GM12872 (cell line): ENCODE results near the gene ATP10A.

Source experiments
- TF ChIP-seq, protein P1 (sequence below): IDR thresholded peaks from 3 replicates; pipeline ENCODE4 v1.5.1; 2011; ENCODE audit warnings: low read depth, mild to moderate bottlenecking, low read length, moderate library complexity; ENCODE audit not compliant: insufficient read depth

ATP10A gene

DNA sequence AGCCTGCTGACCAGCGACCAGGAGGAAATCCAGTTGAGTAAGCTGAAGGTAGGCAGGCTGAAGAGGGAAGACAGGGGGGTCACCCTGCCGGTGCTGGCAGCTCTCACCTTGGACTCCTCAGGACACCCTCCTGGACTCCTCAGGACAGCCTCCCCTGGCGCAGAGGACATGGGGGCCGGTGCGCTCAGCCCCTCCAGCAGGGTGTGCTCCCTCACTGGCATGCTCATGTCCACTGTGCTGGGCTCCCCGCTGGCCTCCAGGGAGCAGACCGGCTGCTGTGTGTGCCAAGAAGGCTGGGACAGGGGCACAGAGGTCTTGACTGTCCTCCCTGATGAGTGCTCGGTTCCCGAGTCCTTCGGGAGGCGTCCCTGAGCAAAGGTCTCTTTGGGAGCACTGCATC, 183.6 kb downstream of the ATP10A start:
- TF ChIP-seq, protein P1, sequence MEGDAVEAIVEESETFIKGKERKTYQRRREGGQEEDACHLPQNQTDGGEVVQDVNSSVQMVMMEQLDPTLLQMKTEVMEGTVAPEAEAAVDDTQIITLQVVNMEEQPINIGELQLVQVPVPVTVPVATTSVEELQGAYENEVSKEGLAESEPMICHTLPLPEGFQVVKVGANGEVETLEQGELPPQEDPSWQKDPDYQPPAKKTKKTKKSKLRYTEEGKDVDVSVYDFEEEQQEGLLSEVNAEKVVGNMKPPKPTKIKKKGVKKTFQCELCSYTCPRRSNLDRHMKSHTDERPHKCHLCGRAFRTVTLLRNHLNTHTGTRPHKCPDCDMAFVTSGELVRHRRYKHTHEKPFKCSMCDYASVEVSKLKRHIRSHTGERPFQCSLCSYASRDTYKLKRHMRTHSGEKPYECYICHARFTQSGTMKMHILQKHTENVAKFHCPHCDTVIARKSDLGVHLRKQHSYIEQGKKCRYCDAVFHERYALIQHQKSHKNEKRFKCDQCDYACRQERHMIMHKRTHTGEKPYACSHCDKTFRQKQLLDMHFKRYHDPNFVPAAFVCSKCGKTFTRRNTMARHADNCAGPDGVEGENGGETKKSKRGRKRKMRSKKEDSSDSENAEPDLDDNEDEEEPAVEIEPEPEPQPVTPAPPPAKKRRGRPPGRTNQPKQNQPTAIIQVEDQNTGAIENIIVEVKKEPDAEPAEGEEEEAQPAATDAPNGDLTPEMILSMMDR, result no peak

DNA sequence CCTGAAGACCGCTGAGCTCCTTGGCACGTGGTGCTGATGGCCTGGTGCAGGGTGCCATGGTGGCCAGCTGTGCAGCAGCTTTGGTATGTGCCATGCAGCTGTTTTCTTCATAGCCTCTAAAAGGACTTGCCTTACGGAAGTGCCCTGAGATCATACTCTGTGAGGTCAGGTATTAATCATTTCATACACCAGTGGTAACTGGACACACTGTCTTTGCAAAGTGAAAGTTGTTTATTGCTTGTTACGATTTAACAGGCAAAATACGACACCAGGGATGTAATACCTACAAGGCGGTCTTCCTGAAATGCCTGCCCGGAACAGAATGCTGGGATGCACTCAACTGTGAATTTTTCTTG, 184.6 kb downstream of the ATP10A start:
- TF ChIP-seq, protein P1, result no peak

DNA sequence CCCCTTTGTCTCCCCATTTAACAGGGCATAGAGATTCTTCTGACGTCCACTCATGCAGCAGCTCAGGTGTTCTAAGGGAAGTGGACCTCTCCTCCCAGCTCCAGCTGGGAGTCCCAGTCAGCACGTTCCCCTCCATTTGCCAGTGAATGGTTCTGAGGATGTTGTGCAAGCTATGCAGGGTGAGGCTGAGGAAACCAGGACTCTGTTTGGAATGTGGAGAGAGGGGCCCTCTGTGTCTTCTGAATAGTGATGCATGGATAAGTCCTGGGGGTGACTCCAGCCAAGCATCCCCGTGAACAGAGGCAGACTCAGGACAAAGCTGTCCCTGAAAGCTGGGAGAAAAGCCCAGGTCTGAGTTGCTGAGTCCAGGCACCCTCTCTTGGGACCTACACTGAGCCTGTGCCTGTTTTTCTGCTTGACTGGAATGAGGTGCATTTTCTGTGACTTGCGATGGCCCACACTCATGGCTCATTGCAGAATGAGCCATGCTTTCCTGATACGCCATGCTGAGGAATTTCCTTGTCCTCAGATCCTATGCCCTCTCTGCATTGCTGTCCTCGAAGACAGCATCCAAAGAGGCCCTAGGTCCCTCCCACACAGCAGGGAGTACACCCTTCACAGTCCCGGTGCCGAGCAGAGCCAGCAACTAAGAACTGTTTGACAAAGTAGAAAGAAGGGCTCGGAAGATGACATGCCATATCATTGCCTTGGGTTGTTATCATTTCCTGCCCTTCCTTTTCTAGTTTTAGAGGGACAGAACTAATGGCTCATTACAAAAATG, 185.2 kb downstream of the ATP10A start:
- TF ChIP-seq, protein P1, result no peak

DNA sequence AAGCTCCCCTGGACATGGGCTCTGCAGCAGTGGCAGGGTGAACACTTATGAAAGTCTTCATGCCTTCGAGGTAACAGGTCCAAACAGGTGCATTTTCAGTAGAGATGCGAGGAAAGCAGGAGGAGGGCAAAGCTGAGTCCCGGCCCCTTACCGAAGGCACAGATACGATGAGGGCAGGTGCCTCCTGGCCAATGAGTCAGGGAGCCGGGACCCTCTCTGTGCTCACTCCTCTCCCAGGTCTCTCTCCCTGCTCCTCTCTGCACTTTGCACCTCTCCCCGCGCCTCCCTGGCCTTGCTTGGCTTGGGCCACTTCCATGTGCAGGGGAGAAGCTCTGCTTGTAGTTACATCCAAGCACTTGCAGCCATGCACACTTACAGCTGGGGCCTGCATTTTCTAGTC, 187.1 kb downstream of the ATP10A start:
- TF ChIP-seq, protein P1, result no peak

DNA sequence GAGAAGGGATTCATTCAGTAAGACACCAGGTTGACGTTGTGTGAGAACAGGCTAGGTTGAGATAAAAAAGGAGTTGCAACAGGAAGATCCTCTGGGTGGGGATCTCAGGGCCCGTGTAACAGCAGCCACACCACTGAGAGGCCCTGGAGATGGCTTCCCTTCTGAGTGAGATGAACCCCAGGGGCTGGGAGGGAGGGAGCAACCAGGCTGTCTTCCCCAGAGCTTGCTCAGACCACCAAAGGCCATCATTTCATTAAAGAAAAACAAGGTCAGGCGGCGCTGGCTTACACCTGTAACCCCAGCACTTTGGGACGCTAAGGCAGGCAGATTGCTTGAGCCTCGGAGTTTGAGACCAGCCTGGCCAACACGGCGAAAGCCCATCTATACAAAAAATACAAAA, 187.7 kb downstream of the ATP10A start:
- TF ChIP-seq, protein P1, result no peak

DNA sequence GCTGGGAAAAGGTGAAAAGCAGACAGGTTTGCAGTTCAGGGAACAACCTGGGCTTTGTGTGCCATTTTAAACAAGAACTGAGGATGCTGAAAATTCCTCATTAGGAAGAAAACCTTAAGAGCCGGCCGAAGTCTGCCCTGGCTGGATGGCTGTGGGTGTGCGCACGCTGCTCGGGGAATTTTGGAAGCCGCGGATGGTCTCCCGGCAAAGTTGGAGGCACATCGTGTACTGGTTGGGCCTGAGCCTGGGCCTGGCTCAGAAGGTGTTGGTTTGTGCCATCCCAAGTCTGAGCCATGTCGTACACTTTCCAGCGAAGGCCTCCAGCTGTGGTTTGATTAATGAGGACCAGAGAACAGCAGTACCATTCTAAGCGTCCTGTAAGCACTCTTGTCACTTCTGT, 188.2 kb downstream of the ATP10A start:
- TF ChIP-seq, protein P1, result no peak

DNA sequence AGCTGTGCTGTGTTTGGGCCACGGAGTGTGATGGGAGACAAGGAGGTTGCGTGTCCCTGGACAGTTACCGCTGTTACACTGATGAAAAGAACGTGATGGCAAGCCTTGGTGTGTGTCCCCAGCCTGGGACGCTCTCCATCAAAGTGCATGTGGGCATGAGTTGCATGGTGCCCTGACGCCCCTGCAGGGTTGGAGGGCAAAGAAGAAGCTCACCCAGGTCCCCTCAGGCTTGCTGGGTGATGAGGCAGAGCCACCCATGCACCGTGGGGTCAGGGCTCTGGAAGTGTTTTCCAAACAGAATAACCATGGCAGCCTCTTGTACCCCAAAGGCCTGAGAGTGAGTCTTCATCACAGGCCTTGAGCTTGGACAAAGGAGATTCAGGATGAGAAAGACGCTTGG, 189.2 kb downstream of the ATP10A start:
- TF ChIP-seq, protein P1, result no peak
